GM21723 (cell line): ENCODE measurements around the gene FAM107A.

Experiments
- ATAC-seq: cut with Tn5 transposase; IDR thresholded peaks from one replicate; pipeline ENCODE4 v1.9.1; 2021; ENCODE audit warnings: mild to moderate bottlenecking, moderate library complexity; ENCODE audit not compliant: unreplicated experiment

Gene FAM107A

GRCh38 chr3:58520403-58521335, 56.5 kb downstream of the FAM107A start:
- no peak for ATAC-seq

- no peak for ATAC-seq
Measured at GRCh38 chr3:58519668-58520402, 57.4 kb downstream of the FAM107A start.

- no peak for ATAC-seq
Measured at GRCh38 chr3:58518291-58518789, 58.9 kb downstream of the FAM107A start.

- no peak for ATAC-seq
Measured at GRCh38 chr3:58514405-58514804, 62.8 kb downstream of the FAM107A start.
